Endothelial cell of umbilical vein (primary cell): Measurements from ENCODE around the gene SNX12. TPM values are rescaled to one million over a fixed set of nuclear protein-coding genes. Genes with fewer than 3 reads are reported as not detected.

ENCODE experiments used
- BruUV-seq: library from RNA; stranded (reverse); fragments of 400-500 nt; replicated peaks from 2 replicates; lab custom pipeline; 2021; lab: Mats Ljungman, UMichigan
- CTCF ChIA-PET: fragments of 300-600, 350-600 bp; sonication (Branson Sonifier 250); formaldehyde crosslinking; loops from one replicate; lab custom pipeline; 2021; ENCODE audit warnings: antibody characterized with exemption, inconsistent platforms; lab: Charles Lee
- POLR2A ChIA-PET: fragments of 300-600, 350-600 bp; sonication (Branson Sonifier 250); formaldehyde crosslinking; loops from one replicate; lab custom pipeline; 2021; ENCODE audit warnings: antibody characterized with exemption, inconsistent platforms; lab: Charles Lee
- DNase-seq: peaks from one replicate; pipeline ENCODE4 v3.0.0-alpha.2; 2011; ENCODE audit warnings: low read depth, low spot score
- FAIRE-seq: peaks from 2 replicates; lab custom pipeline; 2011; peaks lifted over from hg19 to GRCh38; lab: Jason Lieb, UNC
- H2AFZ ChIP-seq: 2 replicates; pipeline ENCODE4 v1.6.0; 2012; ENCODE audit warnings: low read depth, low read length, control low read depth, inconsistent platforms
- H3K27ac ChIP-seq: 2 replicates; pipeline ENCODE4 v1.5.1; 2011; ENCODE audit warnings: low read depth, mild to moderate bottlenecking, control low read depth, low read length, moderate library complexity; ENCODE audit not compliant: insufficient read depth
- H3K27me3 ChIP-seq, 2 experiments: 2 replicates each; pipeline versions ENCODE4 v1.6.0 to v1.6.1; 2011; ENCODE audit warnings: low read length in 2 of 2, mixed read lengths in 1 of 2; ENCODE audit not compliant: control insufficient read depth in 2 of 2, insufficient read depth in 2 of 2
- H3K36me3 ChIP-seq, 2 experiments: 2 replicates in 1 of 2; 3 replicates in 1 of 2; pipeline ENCODE4 v1.5.1; 2011; ENCODE audit warnings: low read length in 2 of 2, mild to moderate bottlenecking in 1 of 2, moderate library complexity in 1 of 2; ENCODE audit not compliant: control insufficient read depth in 2 of 2, insufficient read depth in 2 of 2; ENCODE audit errors: extremely low read depth in 1 of 2
- H3K4me1 ChIP-seq: 3 replicates; pipeline ENCODE4 v1.5.1; 2011; ENCODE audit warnings: mild to moderate bottlenecking, low read length; ENCODE audit not compliant: control insufficient read depth, insufficient read depth; ENCODE audit errors: extremely low read depth
- H3K4me2 ChIP-seq: 2 replicates; pipeline ENCODE4 v1.6.1; 2011; ENCODE audit warnings: low read length, control low read depth, mixed read lengths; ENCODE audit not compliant: insufficient read depth
- H3K4me3 ChIP-seq, 3 experiments: fragments of 200-600 bp in 1 of 3; sonication (generic), shearing (Covaris generic) in 1 of 3; replicated peaks in 1 of 3; 2 replicates each; pipeline ENCODE4 v1.5.1; 2011 to 2016; ENCODE audit warnings: control low read depth in 3 of 3, low read length in 3 of 3, mild to moderate bottlenecking in 2 of 3, inconsistent platforms in 1 of 3, low read depth in 1 of 3, moderate library complexity in 1 of 3; ENCODE audit not compliant: insufficient read depth in 1 of 3
- H3K79me2 ChIP-seq: 2 replicates; pipeline ENCODE4 v1.6.0; 2012; ENCODE audit warnings: low read length, inconsistent platforms; ENCODE audit not compliant: control insufficient read depth, insufficient read depth
- H3K9ac ChIP-seq: replicated peaks from 2 replicates; pipeline ENCODE3; 2011; ENCODE audit warnings: low read length, control low read depth; ENCODE audit not compliant: insufficient read depth; ENCODE audit errors: extremely low read depth
- H3K9me1 ChIP-seq: replicated peaks from 3 replicates; pipeline ENCODE4 v1.6.0; 2011; ENCODE audit warnings: mild to moderate bottlenecking, low read length; ENCODE audit not compliant: control insufficient read depth, insufficient read depth; ENCODE audit errors: extremely low read depth
- H3K9me3 ChIP-seq: replicated peaks from 2 replicates; pipeline ENCODE4 v1.5.1; 2012; ENCODE audit warnings: low read length, inconsistent platforms; ENCODE audit not compliant: control insufficient read depth, insufficient read depth
- H4K20me1 ChIP-seq: replicated peaks from 2 replicates; pipeline ENCODE3; 2011; ENCODE audit warnings: mild to moderate bottlenecking, low read length; ENCODE audit not compliant: control insufficient read depth, insufficient read depth; ENCODE audit errors: extremely low read depth
- CTCF ChIP-seq, 2 donors: IDR thresholded peaks; 1 replicate in 1 of 2; 2 replicates in 1 of 2; pipeline ENCODE4 v1.5.1; 2011; ENCODE audit warnings: low read length in 2 of 2, mild to moderate bottlenecking in 2 of 2, moderate library complexity in 2 of 2, control low read depth in 1 of 2, inconsistent platforms in 1 of 2, low read depth in 1 of 2; ENCODE audit not compliant: insufficient read depth in 1 of 2; ENCODE audit errors: extremely low read depth in 1 of 2
- EZH2 ChIP-seq: IDR thresholded peaks from 2 replicates; pipeline ENCODE4 v1.6.1; 2012; ENCODE audit warnings: borderline replicate concordance, low read depth, mild to moderate bottlenecking, moderate library complexity, low read length, inconsistent platforms; ENCODE audit not compliant: severe bottlenecking
- FOS ChIP-seq: IDR thresholded peaks from 2 replicates; pipeline ENCODE4 v1.6.1; 2011; ENCODE audit warnings: mild to moderate bottlenecking, low read length, moderate library complexity, borderline replicate concordance; ENCODE audit not compliant: insufficient read depth
- GATA2 ChIP-seq: IDR thresholded peaks from 2 replicates; pipeline ENCODE4 v1.7.0; 2011; ENCODE audit warnings: low read depth, mild to moderate bottlenecking, moderate library complexity, mixed read lengths, low read length; ENCODE audit not compliant: insufficient read length, insufficient read depth
- JUN ChIP-seq: IDR thresholded peaks from 2 replicates; pipeline ENCODE4 v1.6.1; 2011; ENCODE audit warnings: borderline replicate concordance, low read depth; ENCODE audit not compliant: insufficient read length, insufficient read depth
- MAX ChIP-seq: IDR thresholded peaks from 2 replicates; pipeline ENCODE4 v1.6.1; 2011; ENCODE audit not compliant: insufficient read depth, insufficient read length
- MYC ChIP-seq: IDR thresholded peaks from one replicate; pipeline ENCODE4 v1.6.1; 2011; ENCODE audit warnings: mild to moderate bottlenecking, low read depth, low read length
- POLR2A ChIP-seq: IDR thresholded peaks from 2 replicates; pipeline ENCODE4 v1.6.1; 2012; ENCODE audit warnings: low read depth, mild to moderate bottlenecking, control low read depth, low read length
- POLR2AphosphoS5 ChIP-seq: IDR thresholded peaks from 2 replicates; pipeline ENCODE4 v1.6.1; 2012; ENCODE audit warnings: low read depth, mild to moderate bottlenecking, control low read depth, low read length, moderate library complexity; ENCODE audit not compliant: insufficient read depth
- dilution Hi-C: fragments of 300-500 bp; cut with MboI; formaldehyde crosslinking; loops from one replicate; pipeline ENCODE4 v1.15.0; 2019; ENCODE audit warnings: low sequenced_read_pairs; ENCODE audit not compliant: extremely low pct_ligation_motif_present
- intact Hi-C: fragments of 100-400 bp; cut with micrococcal nuclease; formaldehyde crosslinking; loops from one replicate; pipeline ENCODE4 v1.10.0; 2022
- polyA plus RNA-seq, 4 experiments: library from polyadenylated mRNA; depleted of rRNA in 3 of 4; stranded (reverse) in 3 of 4; unstranded in 1 of 4; fragments of >200 nt; gene quantifications; 2 replicates each; pipeline versions ENCODE4 v1.2.1 to v1.2.3, GENCODE V29; 2011 to 2012; ENCODE audit warnings: missing spikeins in 1 of 4
- total RNA-seq: library from RNA; stranded (reverse); gene quantifications from 2 replicates; pipeline ENCODE4 v1.2.3, GENCODE V29; 2021

The SNX12 gene
- total and polyA plus RNA-seq, 2 donors (not counting 3 experiments of a cell fraction or from before 2014, with no cell fraction given): 85.4 to 90.6 TPM

GRCh38 chrX:71107245-71107644, 39.1 kb upstream of the SNX12 start:
- CTCF ChIA-PET: no interaction called here
- FAIRE-seq (no peak), DNase-seq (no peak)
- Histone ChIP-seq H2AFZ (no peak overlapping the region), H3K4me1 (no peaks in the 10 kb centered on the region), H3K36me3 (no peaks in the 10 kb centered on the region), H3K4me3 (no peak overlapping the region), H3K9ac (no peak overlapping the region), H3K27me3 (peaks cover 2 to 3% of the 10 kb centered on the region in 2 experiments), H3K9me1 (no peaks in the 10 kb centered on the region), H3K79me2 (no peaks in the 10 kb centered on the region), H4K20me1 (no peaks in the 10 kb centered on the region), H3K4me2 (no peak overlapping the region), H3K27ac (no peak overlapping the region), H3K9me3 (no peaks in the 10 kb centered on the region)
- POLR2A ChIA-PET: no interaction called here
- no TSS peak for BruUV-seq
- TF ChIP-seq MYC: no peak
- TF ChIP-seq FOS: no peak
- no peak for TF ChIP-seq GATA2
- TF ChIP-seq POLR2AphosphoS5: no peak
- TF ChIP-seq POLR2A: no peak
- intact Hi-C loops (no loop called here), dilution Hi-C loops (no loop called here)

GRCh38 chrX:71106427-71106826, 38.3 kb upstream of the SNX12 start, which contains the start of gene CXorf65:
Gene CXorf65 (minus strand): TSS chrX:71106740. CDS start chrX:71106556, 184 bp downstream.
- intact Hi-C loops: no loop called here
- Histone ChIP-seq H3K27me3 (peaks cover 2 to 3% of the 10 kb centered on the region in 2 experiments), H3K4me2 (no peak within 1 kb of the TSS), H4K20me1 (no peaks in the 10 kb centered on the region), H3K36me3 (no peaks in the 10 kb centered on the region), H3K9me3 (no peaks in the 10 kb centered on the region), H3K79me2 (no peaks in the 10 kb centered on the region), H3K27ac (no peak within 1 kb of the TSS), H3K4me1 (no peaks in the 10 kb centered on the region), H3K9me1 (no peaks in the 10 kb centered on the region), H3K9ac (no peak within 1 kb of the TSS), H2AFZ (no peak within 1 kb of the TSS), H3K4me3 (no peak within 1 kb of the TSS)
- ChIA-PET CTCF (no interaction called here), POLR2A (no interaction called here)
- dilution Hi-C loops: no loop called here
- no peak for TF ChIP-seq MAX
- TF ChIP-seq EZH2: no peak
- TF ChIP-seq POLR2AphosphoS5: no peak
- TF ChIP-seq GATA2: no peak
- no peak for TF ChIP-seq JUN
- no peak for TF ChIP-seq FOS
- TF ChIP-seq MYC: no peak
- TF ChIP-seq POLR2A: no peak
- no peak for TF ChIP-seq CTCF (IDR thresholded peaks at IDR 0.05; ENCODE audit: extremely low read depth in 1 of 2, insufficient read depth in 1 of 2, low read depth in 1 of 2, low read length in 2 of 2)
- no peak for DNase-seq
- no peak for FAIRE-seq
- BruUV-seq: no TSS peak
